Activated CD8-positive, alpha-beta memory T cell treated with anti-CD3 and anti-CD28 coated beads for 36 hours (primary cell): ENCODE data around the gene ELP2. TPM values are rescaled to one million over a fixed set of nuclear protein-coding genes. Genes with fewer than 3 reads are reported as not detected.
"Not testable (repeated sequence)": the region's sequence is repeated elsewhere in the genome, so short reads cannot be mapped to it uniquely, and the experiment has no call there.

ENCODE experiments used
- CTCF ChIA-PET: fragments of 350-600 bp; sonication (Branson Sonifier 250); formaldehyde crosslinking; loops from one replicate; lab custom pipeline; 2021; ENCODE audit warnings: antibody characterized with exemption; lab: Charles Lee
- POLR2A ChIA-PET: fragments of 350-600 bp; sonication (Branson Sonifier 250); formaldehyde crosslinking; loops from one replicate; lab custom pipeline; 2021; ENCODE audit warnings: antibody characterized with exemption; lab: Charles Lee
- total RNA-seq, 2 experiments: library from RNA; stranded (reverse); gene quantifications; one replicate each; pipeline ENCODE4 v1.2.3, GENCODE V29; 2021

The ELP2 gene
- total RNA-seq, 2 experiments from 2014 or later: 83.8 to 85.6 TPM

GRCh38 chr18:36149514-36150289, 20.0 kb downstream of the ELP2 start:
- CTCF ChIA-PET: no interaction called here
- POLR2A ChIA-PET: interaction anchor here (0.9 kb wide), 1 partner anchor 21 kb away, joined by 3 read pairs; the partner anchor contains the start of gene SLC39A6

- ChIA-PET CTCF (interaction anchor here (1.1 kb wide), 1 partner anchor 9 kb away, joined by 3 read pairs; no protein-coding TSS in a partner anchor), POLR2A (no interaction called here)
Observed at GRCh38 chr18:36152781-36153180, 23.1 kb downstream of the ELP2 start.

GRCh38 chr18:36153203-36153602, 23.5 kb downstream of the ELP2 start:
- POLR2A ChIA-PET: no interaction called here
- CTCF ChIA-PET: interaction anchor here (1.1 kb wide), 1 partner anchor 9 kb away, joined by 3 read pairs; no protein-coding TSS in a partner anchor

- CTCF ChIA-PET: no interaction called here
- POLR2A ChIA-PET: no interaction called here
Observed at GRCh38 chr18:36153771-36154170, 24.1 kb downstream of the ELP2 start.

GRCh38 chr18:36155851-36156757, 26.4 kb downstream of the ELP2 start:
- ChIA-PET POLR2A (no interaction called here), CTCF (interaction anchor here (0.6 kb wide), 2 partner anchors 15 to 160 kb away, joined by 3 to 5 read pairs; no protein-coding TSS in a partner anchor)

GRCh38 chr18:36157441-36157840, 27.7 kb downstream of the ELP2 start:
- ChIA-PET POLR2A (no interaction called here), CTCF (no interaction called here)

GRCh38 chr18:36158266-36158867, 28.7 kb downstream of the ELP2 start:
- ChIA-PET POLR2A (no interaction called here), CTCF (interaction anchor here (0.6 kb wide), 1 partner anchor 90 kb away, joined by 3 read pairs; no protein-coding TSS in a partner anchor)

GRCh38 chr18:36160959-36161371, 31.3 kb downstream of the ELP2 start:
- POLR2A ChIA-PET: no interaction called here

GRCh38 chr18:36162981-36163380, 33.3 kb downstream of the ELP2 start:
- ChIA-PET CTCF (no interaction called here), POLR2A (no interaction called here)

More at GRCh38 chr18:36160959-36161371, 31.3 kb downstream of the ELP2 start:
- CTCF ChIA-PET: no interaction called here

GRCh38 chr18:36167692-36168218, 38.1 kb downstream of the ELP2 start:
- ChIA-PET POLR2A (no interaction called here), CTCF (no interaction called here)

- POLR2A ChIA-PET, CTCF ChIA-PET: not testable (repeated sequence)
Observed at GRCh38 chr18:36168296-36168695, 38.6 kb downstream of the ELP2 start.

GRCh38 chr18:36169938-36170337, 40.2 kb downstream of the ELP2 start:
- POLR2A ChIA-PET: no interaction called here
- CTCF ChIA-PET: no interaction called here

- CTCF ChIA-PET: no interaction called here
- POLR2A ChIA-PET: no interaction called here
Observed at GRCh38 chr18:36175481-36175880, 45.8 kb downstream of the ELP2 start.

- ChIA-PET CTCF (no interaction called here), POLR2A (no interaction called here)
Observed at GRCh38 chr18:36176177-36176584, 46.5 kb downstream of the ELP2 start.

- POLR2A ChIA-PET: no interaction called here
Observed at GRCh38 chr18:36176711-36177110, 47.0 kb downstream of the ELP2 start.

GRCh38 chr18:36177913-36178312, 48.2 kb downstream of the ELP2 start:
- CTCF ChIA-PET: no interaction called here
- POLR2A ChIA-PET: no interaction called here

More at GRCh38 chr18:36176711-36177110, 47.0 kb downstream of the ELP2 start:
- CTCF ChIA-PET: no interaction called here

GRCh38 chr18:36179562-36180355, 50.1 kb downstream of the ELP2 start:
- ChIA-PET POLR2A (no interaction called here), CTCF (no interaction called here)

GRCh38 chr18:36181441-36181840, 51.7 kb downstream of the ELP2 start:
- ChIA-PET CTCF (no interaction called here), POLR2A (no interaction called here)
